ENCODE data around the gene THSD4. TPM values are rescaled to one million over a fixed set of nuclear protein-coding genes. Genes with fewer than 3 reads are reported as not detected.

THSD4 gene
- total RNA-seq, 3 donors from 2014 or later: 18.3 to 46.2 (median 27.1) TPM

DNA sequence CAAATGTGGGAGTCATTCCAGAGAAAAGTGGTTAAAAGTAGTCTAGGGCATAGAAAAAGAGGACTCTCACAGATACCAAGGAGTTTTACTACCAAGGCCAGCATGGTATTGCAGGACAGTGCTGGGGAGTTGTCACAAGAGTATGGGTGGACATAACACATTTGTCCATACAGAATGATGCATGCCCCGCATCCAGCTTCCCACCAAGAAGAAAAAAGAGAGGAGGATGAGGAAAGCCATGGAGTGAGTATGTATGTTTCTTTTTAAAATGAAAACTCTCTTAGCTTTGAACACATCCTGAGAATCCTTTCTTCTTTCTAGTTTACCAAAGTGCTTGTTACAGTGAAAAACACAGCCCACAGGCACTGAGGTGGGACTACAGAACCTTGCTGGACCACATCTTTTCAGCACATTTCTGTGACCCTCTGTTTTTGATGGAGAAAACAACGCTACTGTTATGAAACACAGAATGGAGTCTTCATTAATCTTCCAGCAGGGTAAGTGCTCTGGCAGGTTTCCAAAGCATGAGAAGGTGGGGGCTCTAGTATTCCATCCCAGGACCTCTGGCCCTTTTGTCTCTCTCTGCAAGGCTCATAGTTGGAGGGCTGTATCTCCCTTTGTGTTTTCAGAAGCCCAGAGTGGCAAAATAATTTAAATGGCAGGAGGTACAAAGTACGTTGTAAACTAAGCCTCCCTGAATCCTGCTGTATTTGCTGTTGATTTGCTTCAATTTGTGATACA, 707.8 kb downstream of the THSD4 start:
- Histone ChIP-seq H3K4me1 (ENCODE audit: low read depth) (no peaks in the 10 kb centered on the region), H3K9me3 (peaks cover 25% of the 10 kb centered on the region), H3K4me3 (no peak overlapping the region), H3K36me3 (ENCODE audit: low read depth) (peaks cover 5% of the 10 kb centered on the region)
- TF ChIP-seq CTCF (IDR thresholded peaks at IDR 0.05): no peak
- ATAC-seq: no peak
- intact Hi-C loops (cut with DNase I, micrococcal nuclease): no loop called here
- no peak for DNase-seq

DNA sequence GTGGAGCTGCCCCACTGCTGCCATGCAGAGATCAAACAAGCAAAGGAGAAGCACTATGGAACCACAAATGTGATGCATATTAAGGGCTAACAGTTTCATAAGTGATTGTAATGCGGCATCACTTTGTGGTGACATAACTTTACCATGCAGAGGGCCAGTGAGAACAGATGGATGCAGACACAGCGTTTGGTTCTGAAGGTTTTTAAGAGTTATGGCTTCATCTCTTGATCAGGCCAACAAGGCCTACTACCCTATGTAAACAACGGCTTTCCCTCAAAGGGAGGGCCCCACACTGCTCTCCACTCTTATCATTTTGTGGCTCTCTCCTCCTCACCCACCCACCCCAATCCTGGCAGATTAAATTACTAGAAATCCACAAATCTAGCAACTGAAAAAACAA, 708.5 kb downstream of the THSD4 start:
- intact Hi-C loops (cut with DNase I, micrococcal nuclease): no loop called here
- Histone ChIP-seq H3K9me3 (peaks cover 25% of the 10 kb centered on the region), H3K4me3 (no peak overlapping the region), H3K36me3 (ENCODE audit: low read depth) (peaks cover 5% of the 10 kb centered on the region), H3K4me1 (ENCODE audit: low read depth) (no peaks in the 10 kb centered on the region)
- no peak for ATAC-seq
- no peak for DNase-seq
- TF ChIP-seq CTCF (IDR thresholded peaks at IDR 0.05): no peak

- DNase-seq (no peak), ATAC-seq (no peak)
- Histone ChIP-seq H3K4me1 (ENCODE audit: low read depth) (no peaks in the 10 kb centered on the region), H3K36me3 (ENCODE audit: low read depth) (peaks cover 5% of the 10 kb centered on the region), H3K4me3 (no peak overlapping the region), H3K9me3 (peaks cover 25% of the 10 kb centered on the region)
- intact Hi-C loops (cut with DNase I, micrococcal nuclease): no loop called here
- TF ChIP-seq CTCF (IDR thresholded peaks at IDR 0.05): no peak
These were observed 709.9 kb downstream of the THSD4 start for GRCh38 chr15:71825021-71825730.

GRCh38 chr15:71826196-71826595, 710.9 kb downstream of the THSD4 start:
- Histone ChIP-seq H3K36me3 (ENCODE audit: low read depth) (peaks cover 5% of the 10 kb centered on the region), H3K4me1 (ENCODE audit: low read depth) (no peaks in the 10 kb centered on the region), H3K9me3 (peaks cover 20% of the 10 kb centered on the region), H3K4me3 (no peak overlapping the region)
- intact Hi-C loops (cut with DNase I, micrococcal nuclease): no loop called here
- no peak for TF ChIP-seq CTCF (IDR thresholded peaks at IDR 0.05)
- no peak for ATAC-seq
- no peak for DNase-seq

DNA sequence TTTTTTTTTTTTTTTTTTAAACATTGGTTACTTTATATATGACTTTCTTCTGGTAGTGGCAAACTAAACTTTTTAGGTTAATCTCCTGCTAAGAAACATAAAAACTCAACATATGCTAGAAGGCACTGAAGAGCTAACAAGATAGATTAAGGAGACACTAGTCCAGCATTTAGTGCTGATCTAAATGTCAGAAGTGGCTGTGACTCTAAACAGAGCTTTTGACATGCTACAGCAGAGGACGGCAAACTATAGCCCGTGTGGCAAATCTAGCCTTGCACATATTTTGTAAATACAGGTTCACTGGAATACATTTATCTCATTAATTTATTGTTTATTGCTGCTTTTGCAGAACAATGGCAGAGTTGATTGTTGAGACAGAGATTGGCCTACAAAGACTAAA, 715.7 kb downstream of the THSD4 start:
- H3K4me1 ChIP-seq (ENCODE audit: low read depth): no peaks in the 10 kb centered on the region
- no peak overlapping the region for H3K4me3 ChIP-seq
- DNase-seq: no peak
- peaks cover 5% of the 10 kb centered on the region for H3K36me3 ChIP-seq (ENCODE audit: low read depth)
- ATAC-seq: no peak
- TF ChIP-seq CTCF (IDR thresholded peaks at IDR 0.05): no peak
- H3K9me3 ChIP-seq: no peaks in the 10 kb centered on the region
- intact Hi-C loops (cut with DNase I, micrococcal nuclease): no loop called here

Other genes with a start within 250 kb of the THSD4 start
- 1 to 10 TPM; 1.2 to 2.7 (median 1.6) TPM for gene THAP10, start 223.0 kb upstream of the THSD4 start, total RNA-seq
- 1 to 10 TPM; 2.7 to 5.7 (median 4.7) TPM for gene LRRC49, start 222.6 kb upstream of the THSD4 start, total RNA-seq

Measured in mucosa of descending colon (tissue), 3 donors.